Measurements from ENCODE around the gene G0S2.

Gene G0S2, protein sequence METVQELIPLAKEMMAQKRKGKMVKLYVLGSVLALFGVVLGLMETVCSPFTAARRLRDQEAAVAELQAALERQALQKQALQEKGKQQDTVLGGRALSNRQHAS

DNA sequence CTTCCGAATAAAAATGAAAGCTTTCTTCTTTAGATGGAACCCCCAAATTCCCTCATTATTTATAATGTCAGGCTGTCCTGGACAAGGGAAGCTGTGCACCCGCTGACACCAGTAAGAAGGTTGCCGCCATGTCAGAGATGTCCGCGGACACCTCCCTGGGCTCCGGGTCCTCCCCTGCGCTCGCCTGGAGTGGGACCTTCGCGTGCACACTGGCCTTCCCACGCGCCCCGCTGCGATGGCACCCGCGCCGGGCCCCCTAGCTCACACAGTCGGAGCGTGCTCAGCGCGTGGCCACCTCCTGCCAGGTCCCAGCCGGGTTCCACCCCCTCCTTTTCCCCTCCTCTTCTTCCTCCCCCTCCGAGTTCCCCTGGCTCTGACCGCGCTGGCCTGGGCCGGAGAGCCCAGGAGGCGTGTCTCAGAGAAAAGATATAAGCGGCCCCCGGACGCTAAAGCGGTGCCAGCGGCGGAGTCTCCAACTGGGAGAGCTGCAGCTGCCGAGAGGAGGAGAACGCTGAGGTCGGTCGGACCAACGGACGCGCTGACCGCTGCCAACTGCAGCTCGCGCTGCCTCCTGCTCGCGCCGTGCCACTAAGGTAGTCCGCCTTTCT is at the start of gene G0S2:
G0S2 (plus strand) TSS at position 456 of the 608 bp plus-strand sequence. CDS start 273 bp downstream, outside the sequence.
- H3K9me3 ChIP-seq (ENCODE audit: control insufficient read depth, low read depth, low read length), result no peaks in the 10 kb centered on the region
- no peak within 1 kb of the TSS for H3K27ac ChIP-seq (ENCODE audit: low read length)
- H3K9ac ChIP-seq (ENCODE audit: low read length), result peak within 1 kb of the TSS; percentile 15
- no peaks in the 10 kb centered on the region for H3K4me1 ChIP-seq (ENCODE audit: control insufficient read depth, low read depth, low read length)
- H3K36me3 ChIP-seq (ENCODE audit: control insufficient read depth, low read depth, low read length), result no peaks in the 10 kb centered on the region
- H3K27me3 ChIP-seq (ENCODE audit: control insufficient read depth, insufficient read depth, low read length), result peaks cover 54% of the 10 kb centered on the region
- H3K4me3 ChIP-seq (ENCODE audit: low read length), result peak within 1 kb of the TSS; percentile 71

DNA sequence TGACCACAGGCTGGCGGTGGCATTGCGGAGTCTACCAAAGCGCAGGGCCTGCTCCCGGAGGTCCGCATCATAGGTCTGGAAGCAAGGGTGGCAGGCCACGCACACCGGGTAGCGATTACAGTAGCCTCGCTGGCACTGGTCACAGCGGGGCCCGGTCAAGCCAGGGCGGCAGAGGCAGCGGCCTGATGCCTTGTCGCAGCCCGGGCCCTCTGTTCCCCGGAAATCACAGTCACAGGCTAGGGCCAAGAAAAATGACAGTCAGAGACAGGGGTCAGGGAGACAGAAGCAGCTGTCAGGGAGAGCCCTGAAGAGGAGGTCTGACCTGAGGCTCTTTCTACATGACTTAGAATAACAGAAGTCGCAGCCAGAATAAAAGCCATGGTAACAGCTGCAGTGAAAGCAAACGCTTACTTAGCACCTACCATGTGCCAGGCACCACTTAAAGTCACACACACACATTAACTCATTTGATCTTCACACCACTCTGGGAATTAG is 49.4 kb upstream of the G0S2 start:
- Histone ChIP-seq H3K36me3 (ENCODE audit: control insufficient read depth, low read depth, low read length) (no peaks in the 10 kb centered on the region), H3K9ac (ENCODE audit: low read length) (no peak overlapping the region), H3K9me3 (ENCODE audit: control insufficient read depth, low read depth, low read length) (no peaks in the 10 kb centered on the region), H3K4me3 (ENCODE audit: low read length) (no peak overlapping the region), H3K27me3 (ENCODE audit: control insufficient read depth, insufficient read depth, low read length) (no peaks in the 10 kb centered on the region), H3K4me1 (ENCODE audit: control insufficient read depth, low read depth, low read length) (peaks cover 12% of the 10 kb centered on the region), H3K27ac (ENCODE audit: low read length) (no peak overlapping the region)

DNA sequence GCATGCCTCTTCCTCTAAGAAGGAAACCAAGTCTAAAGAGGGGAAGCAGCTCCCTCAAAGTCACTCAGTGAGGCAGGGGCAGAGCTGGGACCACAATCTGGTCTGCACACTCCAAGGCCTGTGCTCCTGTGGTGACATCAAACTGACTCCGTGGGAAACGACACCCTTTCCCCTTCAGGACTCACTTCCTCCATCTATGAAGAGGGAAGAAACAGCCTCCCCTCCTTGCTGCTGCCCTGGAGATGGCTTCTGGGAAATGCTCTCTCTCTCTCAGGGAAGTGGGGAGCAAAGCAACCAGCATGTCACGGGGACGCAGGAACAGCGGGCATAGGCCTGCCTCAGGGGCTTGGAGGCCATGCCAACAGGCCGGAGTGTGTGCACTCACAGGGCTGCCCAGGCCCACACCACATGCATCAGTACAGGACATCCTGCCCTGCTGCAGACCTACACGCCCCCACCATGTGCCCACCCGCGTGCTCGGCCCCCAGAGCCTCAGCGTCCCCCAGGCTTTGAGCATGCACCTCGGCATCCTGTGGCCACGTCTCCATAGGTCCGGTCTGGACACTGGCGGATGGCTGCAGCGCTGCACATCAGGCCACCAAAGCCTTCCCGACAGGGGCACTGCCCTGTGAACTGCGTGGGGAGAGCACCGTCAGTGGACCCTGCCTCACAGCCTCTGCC is 48.7 kb upstream of the G0S2 start:
- H3K9me3 ChIP-seq (ENCODE audit: control insufficient read depth, low read depth, low read length), result no peaks in the 10 kb centered on the region
- no peaks in the 10 kb centered on the region for H3K36me3 ChIP-seq (ENCODE audit: control insufficient read depth, low read depth, low read length)
- peaks cover 13% of the 10 kb centered on the region for H3K4me1 ChIP-seq (ENCODE audit: control insufficient read depth, low read depth, low read length)
- H3K27me3 ChIP-seq (ENCODE audit: control insufficient read depth, insufficient read depth, low read length), result no peaks in the 10 kb centered on the region
- H3K4me3 ChIP-seq (ENCODE audit: low read length), result no peak overlapping the region
- no peak overlapping the region for H3K27ac ChIP-seq (ENCODE audit: low read length)
- H3K9ac ChIP-seq (ENCODE audit: low read length), result no peak overlapping the region

DNA sequence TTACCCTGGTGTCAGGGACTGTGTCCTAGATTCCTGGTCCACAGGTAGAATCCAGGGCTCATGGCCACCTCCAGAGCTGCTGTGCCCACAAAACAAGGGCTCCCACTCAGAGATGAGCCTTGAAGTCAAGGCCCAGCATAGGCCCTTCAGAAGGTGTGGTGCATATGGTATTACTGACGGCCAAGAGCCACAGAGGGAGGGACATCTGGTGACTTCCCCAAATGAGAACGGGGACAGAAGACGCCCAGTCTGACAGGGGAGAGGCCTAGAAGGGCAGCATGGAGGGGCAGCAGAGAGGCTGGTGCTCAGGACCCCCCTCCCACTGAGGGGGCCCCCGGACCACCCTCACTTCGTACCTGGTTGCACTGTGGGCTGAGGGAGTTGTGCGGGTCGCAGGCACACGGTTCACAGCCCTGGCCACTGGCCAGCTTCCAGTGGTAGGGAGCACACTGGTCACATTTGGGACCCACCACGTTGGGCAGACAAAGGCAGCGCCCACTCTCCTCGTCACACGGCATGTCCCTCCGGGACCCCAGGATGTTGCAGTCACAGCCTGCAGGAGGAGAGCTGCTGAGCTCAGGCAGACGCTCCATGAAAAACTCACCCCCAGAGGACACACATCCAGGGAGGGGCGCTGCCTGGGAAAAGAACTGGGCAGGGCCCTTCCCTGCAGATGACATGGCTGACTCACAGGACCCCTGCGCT is 48.0 kb upstream of the G0S2 start:
- Histone ChIP-seq H3K27ac (ENCODE audit: low read length) (no peak overlapping the region), H3K4me3 (ENCODE audit: low read length) (no peak overlapping the region), H3K36me3 (ENCODE audit: control insufficient read depth, low read depth, low read length) (no peaks in the 10 kb centered on the region), H3K9me3 (ENCODE audit: control insufficient read depth, low read depth, low read length) (no peaks in the 10 kb centered on the region), H3K27me3 (ENCODE audit: control insufficient read depth, insufficient read depth, low read length) (no peaks in the 10 kb centered on the region), H3K9ac (ENCODE audit: low read length) (no peak overlapping the region), H3K4me1 (ENCODE audit: control insufficient read depth, low read depth, low read length) (peaks cover 13% of the 10 kb centered on the region)

DNA sequence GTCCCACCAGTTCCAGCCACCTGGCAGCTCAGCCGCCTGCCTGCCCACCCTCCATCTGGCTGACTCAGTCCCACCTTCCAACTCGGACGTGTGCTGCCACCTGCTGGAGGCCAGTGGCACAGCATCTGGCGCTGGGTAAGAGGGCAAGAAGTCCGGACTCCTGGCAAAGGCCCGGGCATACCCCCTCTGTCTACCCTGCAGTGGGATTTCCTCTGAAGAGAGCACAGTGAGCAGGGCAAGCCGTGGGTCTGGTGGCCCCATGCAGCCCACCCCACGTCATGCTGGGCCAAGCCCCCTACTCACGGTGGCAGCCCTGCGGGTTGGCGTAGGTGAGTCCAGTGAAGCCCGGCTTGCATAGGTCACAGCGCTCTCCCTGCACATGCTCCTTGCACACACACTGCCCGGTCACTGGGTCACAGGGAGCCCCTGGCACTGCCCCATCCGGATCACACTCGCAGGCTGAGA is 47.4 kb upstream of the G0S2 start:
- H3K4me3 ChIP-seq (ENCODE audit: low read length), result no peak overlapping the region
- H3K27ac ChIP-seq (ENCODE audit: low read length), result no peak overlapping the region
- no peaks in the 10 kb centered on the region for H3K27me3 ChIP-seq (ENCODE audit: control insufficient read depth, insufficient read depth, low read length)
- H3K9ac ChIP-seq (ENCODE audit: low read length), result no peak overlapping the region
- H3K9me3 ChIP-seq (ENCODE audit: control insufficient read depth, low read depth, low read length), result no peaks in the 10 kb centered on the region
- no peaks in the 10 kb centered on the region for H3K36me3 ChIP-seq (ENCODE audit: control insufficient read depth, low read depth, low read length)
- peaks cover 13% of the 10 kb centered on the region for H3K4me1 ChIP-seq (ENCODE audit: control insufficient read depth, low read depth, low read length)

DNA sequence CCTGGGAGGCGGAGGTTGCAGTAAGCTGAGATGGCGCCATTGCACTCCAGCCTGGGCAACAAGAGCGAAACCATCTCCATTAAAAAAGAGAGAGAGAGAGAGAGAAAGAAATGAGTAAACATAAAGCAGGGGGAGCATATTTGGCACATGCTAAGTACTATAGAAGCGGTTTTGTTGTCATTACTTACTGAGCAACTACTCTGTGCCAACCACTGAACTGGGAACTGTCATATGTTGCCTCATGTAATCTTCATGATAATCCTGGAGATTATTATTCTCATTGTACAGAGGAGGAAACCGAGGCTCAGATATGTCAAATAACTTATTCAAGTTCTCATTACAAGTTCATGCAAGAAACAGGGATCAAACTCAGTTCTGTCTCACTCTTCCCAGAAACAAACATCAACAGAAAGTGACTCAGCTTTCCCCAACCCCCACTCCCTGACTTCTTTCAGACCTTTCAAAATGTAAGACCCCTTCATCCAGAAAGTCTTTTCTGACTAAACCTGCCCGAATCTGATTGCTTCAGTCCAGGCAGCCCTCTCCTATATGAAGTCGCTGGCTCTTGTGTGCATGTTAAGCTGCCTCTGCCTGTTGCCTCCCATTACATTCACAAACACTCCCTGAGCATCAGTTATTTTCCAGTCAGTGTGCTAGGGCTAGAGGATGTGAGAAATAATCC is 46.5 kb upstream of the G0S2 start:
- Histone ChIP-seq H3K27ac (ENCODE audit: low read length) (no peak overlapping the region), H3K9ac (ENCODE audit: low read length) (no peak overlapping the region), H3K9me3 (ENCODE audit: control insufficient read depth, low read depth, low read length) (no peaks in the 10 kb centered on the region), H3K27me3 (ENCODE audit: control insufficient read depth, insufficient read depth, low read length) (no peaks in the 10 kb centered on the region), H3K36me3 (ENCODE audit: control insufficient read depth, low read depth, low read length) (no peaks in the 10 kb centered on the region), H3K4me1 (ENCODE audit: control insufficient read depth, low read depth, low read length) (peaks cover 13% of the 10 kb centered on the region), H3K4me3 (ENCODE audit: low read length) (no peak overlapping the region)

DNA sequence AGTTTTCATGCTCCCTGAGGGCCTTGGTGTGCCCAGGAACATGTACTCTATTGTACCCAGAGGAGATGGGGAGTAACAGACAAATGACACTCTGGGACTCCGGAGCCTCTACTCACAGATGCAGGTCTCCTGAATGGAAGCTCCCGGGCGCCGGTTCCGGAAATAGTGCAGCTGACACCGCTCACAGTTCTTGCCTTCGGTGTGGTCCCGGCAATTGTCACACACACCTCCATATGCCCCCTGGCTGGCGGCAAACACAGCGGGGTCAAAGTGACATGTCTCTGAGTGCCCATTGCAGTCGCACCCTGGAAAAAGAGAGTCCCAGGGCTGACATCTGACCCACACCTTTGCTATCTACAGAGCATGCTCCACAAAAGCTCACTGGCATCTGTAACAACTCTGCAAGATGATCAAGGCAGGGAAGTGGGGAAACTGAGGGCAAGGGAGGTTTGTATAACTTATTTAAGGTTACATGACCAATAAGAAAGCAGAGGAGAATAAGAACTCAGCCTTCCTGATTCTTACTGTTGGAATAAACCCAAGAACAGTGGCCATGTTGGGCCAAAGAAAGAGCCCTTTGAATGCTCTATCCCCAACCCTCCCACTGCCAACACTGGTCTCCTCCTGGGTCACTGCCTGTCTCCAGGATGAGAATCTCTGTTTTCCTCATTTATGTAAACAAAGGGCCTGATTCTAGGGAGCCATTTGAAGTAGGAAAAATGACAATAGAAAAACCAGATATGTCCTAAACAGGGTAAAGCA is 45.4 kb upstream of the G0S2 start:
- Histone ChIP-seq H3K36me3 (ENCODE audit: control insufficient read depth, low read depth, low read length) (no peaks in the 10 kb centered on the region), H3K27me3 (ENCODE audit: control insufficient read depth, insufficient read depth, low read length) (no peaks in the 10 kb centered on the region), H3K4me3 (ENCODE audit: low read length) (no peak overlapping the region), H3K9me3 (ENCODE audit: control insufficient read depth, low read depth, low read length) (no peaks in the 10 kb centered on the region), H3K9ac (ENCODE audit: low read length) (no peak overlapping the region), H3K27ac (ENCODE audit: low read length) (no peak overlapping the region), H3K4me1 (ENCODE audit: control insufficient read depth, low read depth, low read length) (peaks cover 13% of the 10 kb centered on the region)

DNA sequence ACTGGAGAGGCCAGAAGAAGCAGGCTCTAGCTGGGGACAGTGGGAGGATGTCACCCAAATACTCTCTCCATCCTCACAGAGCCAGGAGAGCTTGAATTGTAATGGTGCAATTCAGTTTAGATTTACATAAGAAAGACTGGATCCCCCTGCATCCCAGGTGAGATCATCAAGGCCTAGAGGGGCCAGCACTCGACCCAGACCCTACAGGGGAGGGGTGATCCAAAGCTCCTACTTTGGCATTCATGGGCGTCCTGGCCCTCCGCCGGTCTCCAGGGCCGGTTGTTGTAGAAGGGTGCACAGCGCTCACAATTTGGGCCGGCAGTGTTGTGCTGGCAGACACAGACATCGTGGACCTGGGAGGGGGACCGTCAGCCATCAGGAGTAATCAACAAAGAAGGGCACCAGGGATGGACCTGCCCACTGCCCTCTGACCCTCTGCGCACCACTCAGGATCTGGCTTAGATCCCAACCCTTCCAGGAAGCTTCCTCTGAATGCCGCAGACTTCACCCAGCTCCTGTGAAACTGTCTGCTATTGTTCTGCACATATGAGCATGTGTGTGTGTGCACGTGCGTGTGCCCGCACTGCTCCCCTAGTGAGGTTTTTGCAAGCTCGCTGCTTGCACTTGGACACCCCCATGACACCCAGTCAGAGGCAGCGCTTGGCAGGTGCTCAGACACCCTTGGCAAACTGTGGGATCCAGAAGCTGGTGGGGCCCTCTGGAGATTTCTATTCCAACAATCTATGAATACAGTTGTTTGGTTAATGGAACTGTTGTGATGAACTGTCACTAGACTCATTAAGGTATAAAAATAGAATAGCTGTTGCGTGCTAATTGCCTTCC is 44.6 kb upstream of the G0S2 start:
- Histone ChIP-seq H3K36me3 (ENCODE audit: control insufficient read depth, low read depth, low read length) (no peaks in the 10 kb centered on the region), H3K4me3 (ENCODE audit: low read length) (no peak overlapping the region), H3K27me3 (ENCODE audit: control insufficient read depth, insufficient read depth, low read length) (no peaks in the 10 kb centered on the region), H3K9me3 (ENCODE audit: control insufficient read depth, low read depth, low read length) (no peaks in the 10 kb centered on the region), H3K27ac (ENCODE audit: low read length) (no peak overlapping the region), H3K4me1 (ENCODE audit: control insufficient read depth, low read depth, low read length) (peaks cover 13% of the 10 kb centered on the region), H3K9ac (ENCODE audit: low read length) (no peak overlapping the region)

DNA sequence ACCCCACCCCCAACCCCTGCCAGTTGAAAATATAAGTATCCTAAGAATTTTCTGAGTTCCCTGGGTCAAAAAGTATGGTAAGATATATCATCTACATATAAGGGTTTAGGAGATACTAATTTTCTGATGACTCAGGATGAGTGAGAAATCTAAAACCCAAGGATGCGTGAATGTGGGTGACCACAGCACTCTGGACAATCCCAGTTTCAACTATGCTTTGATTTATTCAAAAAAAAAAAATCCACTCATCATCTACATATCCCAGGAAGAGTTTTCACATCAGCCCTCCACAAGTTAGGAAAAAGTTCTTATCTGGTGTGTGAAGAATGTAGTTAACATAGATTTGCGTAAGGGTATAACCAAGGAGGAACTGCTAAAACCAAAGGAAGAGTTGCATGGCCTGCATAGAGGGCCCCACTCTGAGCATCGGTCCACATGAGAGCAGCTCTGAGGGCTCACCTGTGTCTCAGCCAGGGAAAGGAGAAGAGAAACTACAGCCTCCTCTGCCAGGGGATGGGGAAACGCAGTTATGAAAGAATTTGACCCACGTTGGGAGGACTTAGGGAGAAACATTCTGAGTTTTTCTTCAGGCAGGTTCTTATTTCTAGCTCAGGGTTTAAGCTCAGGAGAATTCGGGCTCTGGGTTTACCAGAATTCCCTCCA is 41.7 kb upstream of the G0S2 start:
- Histone ChIP-seq H3K27me3 (ENCODE audit: control insufficient read depth, insufficient read depth, low read length) (no peaks in the 10 kb centered on the region), H3K4me3 (ENCODE audit: low read length) (no peak overlapping the region), H3K36me3 (ENCODE audit: control insufficient read depth, low read depth, low read length) (no peaks in the 10 kb centered on the region), H3K9me3 (ENCODE audit: control insufficient read depth, low read depth, low read length) (no peaks in the 10 kb centered on the region), H3K9ac (ENCODE audit: low read length) (no peak overlapping the region), H3K27ac (ENCODE audit: low read length) (no peak overlapping the region), H3K4me1 (ENCODE audit: control insufficient read depth, low read depth, low read length) (peaks cover 13% of the 10 kb centered on the region)
